IPS DF 6.9 (cell line): ENCODE results near the gene ELF1.
"Not testable (repeated sequence)": the region's sequence is repeated elsewhere in the genome, so short reads cannot be mapped to it uniquely, and the experiment has no call there.

ENCODE experiments used
- DNase-seq: peaks from one replicate; pipeline ENCODE4 v3.0.0-alpha.2; 2013; ENCODE audit warnings: low read depth, low spot score
- H3K27ac ChIP-seq: one replicate; pipeline ENCODE4 v1.5.1; 2013; ENCODE audit warnings: low read length, control low read depth
- H3K27me3 ChIP-seq: 2 replicates; pipeline ENCODE4 v1.6.1; 2013; ENCODE audit warnings: mild to moderate bottlenecking, low read length; ENCODE audit not compliant: control insufficient read depth, insufficient read depth
- H3K36me3 ChIP-seq: 2 replicates; pipeline ENCODE4 v1.6.1; 2013; ENCODE audit warnings: low read length; ENCODE audit not compliant: control insufficient read depth, insufficient read depth
- H3K4me1 ChIP-seq: 2 replicates; pipeline ENCODE4 v1.6.1; 2013; ENCODE audit warnings: low read length; ENCODE audit not compliant: control insufficient read depth, insufficient read depth
- H3K4me3 ChIP-seq: 2 replicates; pipeline ENCODE4 v1.5.1; 2013; ENCODE audit warnings: mild to moderate bottlenecking, low read length
- H3K9me3 ChIP-seq: 2 replicates; pipeline ENCODE4 v1.6.1; 2013; ENCODE audit warnings: low read length, inconsistent platforms; ENCODE audit not compliant: control insufficient read depth, insufficient read depth
- WGBS: extraction: QIAGEN DNeasy Blood & Tissue Kit; methylation state at CpG from one replicate; pipeline ENCODE4 v1.1.7; 2013; ENCODE audit warnings: mixed read lengths, missing lambda C conversion rate; ENCODE audit not compliant: insufficient read length, insufficient coverage; 5-methylcytosine and 5-hydroxymethylcytosine counted together

Gene ELF1

DNA sequence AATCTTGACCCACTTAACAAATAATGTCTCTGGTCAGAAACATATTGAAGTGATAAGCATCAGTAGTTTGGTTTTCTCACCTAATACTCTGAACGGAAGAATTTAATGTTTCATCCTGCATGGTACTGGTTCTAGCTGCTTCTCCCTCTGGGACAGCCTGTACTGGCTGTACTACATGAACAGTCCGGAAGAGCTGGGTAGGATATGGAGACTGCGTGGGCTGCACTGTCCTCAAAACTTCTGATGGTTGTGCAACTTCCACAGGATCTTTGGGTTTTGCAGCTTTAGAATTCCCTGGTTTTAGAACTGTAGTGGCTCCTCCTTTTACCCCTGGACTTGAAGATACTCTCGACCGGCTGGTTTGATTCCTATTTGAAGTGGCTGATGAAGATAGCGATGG is 78.3 kb downstream of the ELF1 start:
- no CpG with 5 or more reads among the region's 6 CpGs for WGBS
- Histone ChIP-seq H3K27me3 (no peaks in the 10 kb centered on the region), H3K27ac (no peak overlapping the region), H3K36me3 (0 out of 2 replicates have a peak, but pooled peaks cover 2% of the 10 kb centered on the region), H3K4me3 (no peak overlapping the region), H3K4me1 (no peaks in the 10 kb centered on the region), H3K9me3 (no peaks in the 10 kb centered on the region)
- no peak for DNase-seq

- no peaks in the 10 kb centered on the region for H3K27me3 ChIP-seq
Observed at GRCh38 chr13:40933508-40934204, 85.5 kb downstream of the ELF1 start.

GRCh38 chr13:40932252-40932651 is 86.9 kb downstream of the ELF1 start:
- no CpG with 5 or more reads among the region's 2 CpGs for WGBS
- H3K27ac ChIP-seq, result no peak overlapping the region

More at GRCh38 chr13:40933508-40934204, 85.5 kb downstream of the ELF1 start:
- no CpG with 5 or more reads among the region's 4 CpGs for WGBS
- DNase-seq, result no peak
- Histone ChIP-seq H3K36me3 (no peaks in the 10 kb centered on the region), H3K27ac (no peak overlapping the region), H3K4me3 (no peak overlapping the region), H3K9me3 (no peaks in the 10 kb centered on the region), H3K4me1 (peaks cover 1% of the 10 kb centered on the region; the same call in 1 of the 2 replicates)

GRCh38 chr13:40931719-40932118 is 87.4 kb downstream of the ELF1 start:
- Histone ChIP-seq H3K4me3 (no peak overlapping the region), H3K36me3 (no peaks in the 10 kb centered on the region), H3K27ac (no peak overlapping the region), H3K9me3 (no peaks in the 10 kb centered on the region), H3K27me3 (no peaks in the 10 kb centered on the region), H3K4me1 (peaks cover 1% of the 10 kb centered on the region; the same call in 1 of the 2 replicates)
- no CpG with 5 or more reads among the region's 1 CpG for WGBS
- no peak for DNase-seq

More at GRCh38 chr13:40932252-40932651, 86.9 kb downstream of the ELF1 start:
- no peak for DNase-seq
- no peaks in the 10 kb centered on the region for H3K36me3 ChIP-seq
- H3K9me3 ChIP-seq, result no peaks in the 10 kb centered on the region
- no peaks in the 10 kb centered on the region for H3K27me3 ChIP-seq
- H3K4me3 ChIP-seq, result no peak overlapping the region
- H3K4me1 ChIP-seq, result peaks cover 1% of the 10 kb centered on the region; the same call in 1 of the 2 replicates

DNA sequence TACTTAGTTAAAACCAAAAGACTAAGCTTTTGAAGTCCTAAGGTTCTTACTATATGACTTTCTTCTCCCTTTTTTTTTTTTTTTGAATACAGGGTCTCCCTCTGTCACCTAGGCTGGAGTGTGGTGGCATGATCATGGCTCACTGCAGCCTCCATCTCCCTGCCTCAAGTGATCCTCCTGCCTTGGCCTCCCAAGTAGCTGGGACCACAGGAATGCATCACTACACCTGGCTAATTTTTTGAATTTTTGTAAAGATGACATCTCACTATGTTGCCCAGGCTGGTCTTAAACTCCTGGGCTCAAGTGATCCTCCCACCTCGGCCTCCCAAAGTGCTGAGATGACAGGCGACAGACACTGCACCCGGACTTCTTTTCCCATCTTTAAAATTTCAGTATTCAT is 89.2 kb downstream of the ELF1 start:
- not testable (repeated sequence) for H3K4me1 ChIP-seq, H3K9me3 ChIP-seq, H3K4me3 ChIP-seq, H3K27me3 ChIP-seq, H3K27ac ChIP-seq, DNase-seq, H3K36me3 ChIP-seq
- WGBS, result no CpG with 5 or more reads among the region's 3 CpGs

- H3K9me3 ChIP-seq, result no peaks in the 10 kb centered on the region
- peaks cover 1% of the 10 kb centered on the region; the same call in 1 of the 2 replicates for H3K4me1 ChIP-seq
- no peak overlapping the region for H3K27ac ChIP-seq
- DNase-seq, result no peak
- H3K36me3 ChIP-seq, result no peaks in the 10 kb centered on the region
- H3K4me3 ChIP-seq, result no peak overlapping the region
- WGBS, result no CpG with 5 or more reads among the region's 3 CpGs
- no peaks in the 10 kb centered on the region for H3K27me3 ChIP-seq
Observed at GRCh38 chr13:40928980-40929379, 90.1 kb downstream of the ELF1 start.

GRCh38 chr13:40927929-40928328 is 91.2 kb downstream of the ELF1 start:
- H3K4me3 ChIP-seq, result no peak overlapping the region
- H3K36me3 ChIP-seq, result no peaks in the 10 kb centered on the region
- no peaks in the 10 kb centered on the region for H3K27me3 ChIP-seq
- H3K27ac ChIP-seq, result no peak overlapping the region
- peaks cover 1% of the 10 kb centered on the region; the same call in 1 of the 2 replicates for H3K4me1 ChIP-seq
- H3K9me3 ChIP-seq, result no peaks in the 10 kb centered on the region
- WGBS, result no CpG with 5 or more reads among the region's 9 CpGs
- DNase-seq, result no peak

DNA sequence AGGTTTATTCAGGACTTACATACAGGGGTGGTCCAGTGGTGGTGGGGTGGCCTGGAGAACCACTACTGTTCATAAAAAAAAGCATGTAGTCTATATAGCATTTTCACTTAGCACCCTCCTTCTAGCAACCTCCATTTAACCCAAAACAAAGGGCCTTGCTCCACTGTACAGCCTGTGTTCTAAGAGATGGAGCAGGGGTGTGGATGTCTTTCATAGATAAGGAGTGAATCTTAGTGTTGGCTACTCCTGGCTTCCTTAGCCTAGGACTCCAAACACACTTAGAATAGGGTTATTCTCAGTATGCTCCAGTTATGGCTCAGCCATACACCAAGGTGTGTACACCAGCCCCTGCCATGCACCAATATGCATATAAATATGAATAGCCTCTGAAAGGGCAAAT is 95.2 kb downstream of the ELF1 start:
- Histone ChIP-seq H3K4me3 (no peak overlapping the region), H3K36me3 (no peaks in the 10 kb centered on the region), H3K27ac (no peak overlapping the region), H3K4me1 (no peaks in the 10 kb centered on the region), H3K9me3 (no peaks in the 10 kb centered on the region), H3K27me3 (no peaks in the 10 kb centered on the region)
- no peak for DNase-seq

- H3K4me1 ChIP-seq, result no peaks in the 10 kb centered on the region
- WGBS, result no CpG with 5 or more reads among the region's 28 CpGs
- H3K27me3 ChIP-seq, result no peaks in the 10 kb centered on the region
- no peak for DNase-seq
- H3K9me3 ChIP-seq, result no peaks in the 10 kb centered on the region
- H3K36me3 ChIP-seq, result no peaks in the 10 kb centered on the region
- no peak overlapping the region for H3K4me3 ChIP-seq
- H3K27ac ChIP-seq, result no peak overlapping the region
Observed at GRCh38 chr13:40922437-40923040, 96.6 kb downstream of the ELF1 start.

DNA sequence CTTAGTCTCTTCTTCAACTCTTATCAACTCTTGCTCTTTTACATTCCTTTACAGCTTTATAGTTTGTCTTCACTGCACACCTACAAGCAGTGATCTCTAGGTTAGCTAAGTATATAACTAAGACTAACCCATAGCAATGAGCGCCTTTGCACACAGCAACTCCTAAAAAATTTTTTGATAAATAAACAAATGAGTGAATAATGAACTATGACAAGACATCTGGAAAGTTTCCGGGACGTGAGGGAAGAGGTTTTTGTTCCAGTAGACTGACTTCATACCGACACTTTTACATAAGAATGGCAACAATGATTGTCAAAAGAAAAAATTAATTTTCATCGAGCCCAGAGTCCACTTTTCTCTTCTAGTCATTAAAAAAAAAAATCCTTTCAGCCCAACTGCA is 98.3 kb downstream of the ELF1 start:
- H3K4me3 ChIP-seq, result peak overlapping the region; percentile 48; the same call in 1 of the 2 replicates
- no peaks in the 10 kb centered on the region for H3K4me1 ChIP-seq
- H3K9me3 ChIP-seq, result no peaks in the 10 kb centered on the region
- no peaks in the 10 kb centered on the region for H3K36me3 ChIP-seq
- WGBS, result no CpG with 5 or more reads among the region's 5 CpGs
- no peak overlapping the region for H3K27ac ChIP-seq
- no peaks in the 10 kb centered on the region for H3K27me3 ChIP-seq
- DNase-seq, result no peak

DNA sequence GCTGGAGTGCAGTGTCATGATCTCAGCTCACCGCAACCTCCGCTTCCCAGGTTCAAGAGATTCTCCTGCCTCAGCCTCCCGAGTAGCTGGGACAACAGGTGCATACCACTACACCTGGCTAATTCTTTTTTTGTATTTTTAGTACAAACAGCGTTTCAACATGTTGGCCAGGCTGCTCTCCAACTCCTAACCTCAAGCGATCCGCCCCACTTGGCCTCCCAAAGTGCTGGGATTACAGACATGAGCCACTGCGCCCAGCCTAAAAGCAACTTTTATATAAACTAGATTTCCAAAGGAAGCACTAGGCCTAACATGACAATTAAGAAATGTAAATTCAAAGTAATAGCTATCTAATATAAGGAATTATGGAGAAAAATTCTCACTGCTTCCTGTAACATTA is 99.2 kb downstream of the ELF1 start:
- not testable (repeated sequence) for DNase-seq, H3K36me3 ChIP-seq, H3K4me1 ChIP-seq, H3K27me3 ChIP-seq, H3K9me3 ChIP-seq, H3K27ac ChIP-seq, H3K4me3 ChIP-seq
- WGBS, result no CpG with 5 or more reads among the region's 7 CpGs
